SK-N-MC (cell line): Measurements from ENCODE around the gene GOLGA6D.
"Not testable (repeated sequence)": the region's sequence is repeated elsewhere in the genome, so short reads cannot be mapped to it uniquely, and the experiment has no call there.

Source experiments
- EZH2 ChIP-seq: fragments of 200-600 bp; sonication (generic); IDR thresholded peaks from one replicate; pipeline ENCODE4 v1.6.1; 2017; ENCODE audit warnings: antibody characterized with exemption
- FOXP2 ChIP-seq: optimal IDR thresholded peaks from 2 replicates; pipeline ENCODE3; 2011; ENCODE audit warnings: mild to moderate bottlenecking, moderate library complexity; ENCODE audit not compliant: insufficient read depth; ENCODE audit errors: extremely low read length, control extremely low read depth
- POLR2AphosphoS5 ChIP-seq: IDR thresholded peaks from 2 replicates; pipeline ENCODE4 v1.6.1; 2012; ENCODE audit warnings: mild to moderate bottlenecking, low read depth, low read length, borderline replicate concordance

GRCh38 chr15:75258620-75259343, 23.9 kb upstream of the GOLGA6D start:
- TF ChIP-seq EZH2, POLR2AphosphoS5, FOXP2: not testable (repeated sequence)
